Panc1 (cell line): ENCODE measurements around the gene ADAR. TPM values are rescaled to one million over a fixed set of nuclear protein-coding genes. Genes with fewer than 3 reads are reported as not detected.

Source experiments
- ATAC-seq: fragments of 200-7000 bp; cut with Tn5 transposase; 2 replicates; pipeline ENCODE4 v1.9.1; 2020; ENCODE audit warnings: mild to moderate bottlenecking, moderate library complexity
- BruUV-seq: library from RNA; stranded (reverse); fragments of 400-500 nt; replicated peaks from 2 replicates; lab custom pipeline; 2021; lab: Mats Ljungman, UMichigan
- CTCF ChIA-PET: fragments of 300-600 bp; sonication (Branson Sonifier 250); formaldehyde crosslinking; loops from one replicate; lab custom pipeline; 2022; ENCODE audit warnings: antibody characterized with exemption; lab: Charles Lee
- POLR2A ChIA-PET: fragments of 300-600 bp; sonication (Branson Sonifier 250); formaldehyde crosslinking; loops from one replicate; lab custom pipeline; 2022; ENCODE audit warnings: antibody characterized with exemption; lab: Charles Lee
- DNase-seq: peaks from one replicate; pipeline ENCODE4 v3.0.0-alpha.2; 2010; ENCODE audit warnings: low read depth, low spot score
- H3K27ac ChIP-seq: 2 replicates; pipeline ENCODE4 v1.5.1; 2011; ENCODE audit warnings: mild to moderate bottlenecking, low read length, inconsistent platforms
- H3K27me3 ChIP-seq: fragments of 200-500 bp; sonication (Bioruptor generic); 2 replicates; pipeline ENCODE4 v1.6.0; 2014; ENCODE audit warnings: low read length, inconsistent platforms; ENCODE audit not compliant: control insufficient read depth, insufficient read depth
- H3K36me3 ChIP-seq: fragments of 200-500 bp; sonication (Bioruptor generic); 2 replicates; pipeline ENCODE4 v1.5.1; 2014; ENCODE audit warnings: inconsistent platforms, mild to moderate bottlenecking, low read length, moderate library complexity; ENCODE audit not compliant: control insufficient read depth, insufficient read depth
- H3K4me1 ChIP-seq: 2 replicates; pipeline ENCODE4 v1.5.1; 2011; ENCODE audit warnings: inconsistent platforms, mild to moderate bottlenecking, low read length, moderate library complexity; ENCODE audit not compliant: control insufficient read depth, insufficient read depth
- H3K4me3 ChIP-seq, 2 experiments: 2 replicates each; pipeline ENCODE4 v1.5.1; 2011 to 2012; ENCODE audit warnings: low read depth in 2 of 2, low read length in 2 of 2, mild to moderate bottlenecking in 2 of 2, inconsistent platforms in 1 of 2, moderate library complexity in 1 of 2
- H3K9me3 ChIP-seq: fragments of 200-500 bp; sonication (Bioruptor generic); 2 replicates; pipeline ENCODE4 v1.5.1; 2014; ENCODE audit warnings: low read depth, mild to moderate bottlenecking, inconsistent platforms, low read length, moderate library complexity; ENCODE audit not compliant: control insufficient read depth, insufficient read depth
- CTCF ChIP-seq: fragments of 450-650 bp; IDR thresholded peaks from 2 replicates; pipeline ENCODE4 v1.5.1; 2017; ENCODE audit warnings: mild to moderate bottlenecking
- POLR2AphosphoS5 ChIP-seq: IDR thresholded peaks from 2 replicates; pipeline ENCODE4 v1.6.1; 2012; ENCODE audit warnings: mild to moderate bottlenecking, low read depth, low read length, moderate library complexity
- REST ChIP-seq, 2 experiments: IDR thresholded peaks; 2 replicates each; pipeline ENCODE4 v1.6.1; 2011 to 2012; ENCODE audit warnings: low read depth in 2 of 2, control low read depth in 1 of 2, low read length in 1 of 2, mild to moderate bottlenecking in 1 of 2, moderate library complexity in 1 of 2; ENCODE audit not compliant: insufficient read depth in 1 of 2
- SIN3A ChIP-seq: IDR thresholded peaks from 2 replicates; pipeline ENCODE4 v1.6.1; 2012; ENCODE audit warnings: low read depth, mild to moderate bottlenecking, low read length, moderate library complexity, borderline replicate concordance; ENCODE audit not compliant: insufficient read depth
- TCF7L2 ChIP-seq: IDR thresholded peaks from 2 replicates; pipeline ENCODE4 v1.6.1; 2011; ENCODE audit warnings: mild to moderate bottlenecking, low read depth, low read length, inconsistent platforms
- in situ Hi-C: cut with HindIII; loops from 2 replicates; pipeline ENCODE4 v1.10.0; 2016; ENCODE audit warnings: low sequenced_read_pairs, low pct_unique_long_range_greater_than_20kb
- intact Hi-C: fragments of 100-400 bp; cut with micrococcal nuclease; formaldehyde crosslinking; loops from one replicate; pipeline ENCODE4 v1.10.0; 2022; ENCODE audit not compliant: unreplicated experiment
- total RNA-seq: library from RNA; stranded (reverse); gene quantifications from one replicate; pipeline ENCODE4 v1.2.1, GENCODE V29; 2021; ENCODE audit not compliant: unreplicated experiment

Gene ADAR
- total RNA-seq, 1 experiment from 2014 or later, result 136 TPM

- Histone ChIP-seq H3K27me3 (no peaks in the 10 kb centered on the region), H3K36me3 (peaks cover 28% of the 10 kb centered on the region), H3K4me3 (peak overlapping the region; percentile 81 to 98), H3K9me3 (no peaks in the 10 kb centered on the region), H3K4me1 (peaks cover 14% of the 10 kb centered on the region), H3K27ac (peak overlapping the region; percentile 91)
- in situ Hi-C loops (no loop called here), intact Hi-C loops (no loop called here)
- DNase-seq (no peak), ATAC-seq (no peak)
- ChIA-PET POLR2A (no interaction called here), CTCF (interaction anchor here (1.3 kb wide), 1 partner anchor 10 kb away, joined by 3 read pairs; no protein-coding TSS in a partner anchor)
- TF ChIP-seq TCF7L2, result no peak
- TF ChIP-seq REST (IDR thresholded peaks at IDR 0.05; ENCODE audit: insufficient read depth in 1 of 2, low read depth in 2 of 2, low read length in 1 of 2), result no peak
- no peak for TF ChIP-seq CTCF
- TF ChIP-seq SIN3A, result no peak
- TF ChIP-seq POLR2AphosphoS5, result no peak
- no TSS peak for BruUV-seq
These were observed 51.6 kb downstream of the ADAR start for GRCh38 chr1:154556422-154556821.

- H3K9me3 ChIP-seq, result no peaks in the 10 kb centered on the region
- no peaks in the 10 kb centered on the region for H3K27me3 ChIP-seq
- peaks cover 16% of the 10 kb centered on the region for H3K4me1 ChIP-seq
- peaks cover 35% of the 10 kb centered on the region for H3K36me3 ChIP-seq
- no peak for TF ChIP-seq REST (IDR thresholded peaks at IDR 0.05; ENCODE audit: insufficient read depth in 1 of 2, low read depth in 2 of 2, low read length in 1 of 2)
- no peak for DNase-seq
- BruUV-seq, result no TSS peak
- POLR2A ChIA-PET, result no interaction called here
- in situ Hi-C loops, result no loop called here
- CTCF ChIA-PET, result interaction anchor here (0.6 to 0.7 kb wide), 2 partner anchors 36 to 282 kb away, joined by 3 to 9 read pairs; no protein-coding TSS in a partner anchor
- no peak overlapping the region for H3K4me3 ChIP-seq
- no peak for ATAC-seq
- intact Hi-C loops, result no loop called here
- H3K27ac ChIP-seq, result no peak overlapping the region
These were observed 54.6 kb downstream of the ADAR start for GRCh38 chr1:154553056-154554030.
